HEK293 (cell line): ENCODE results near the gene GPR17.

Source experiments
- CTCF ChIP-seq: fragments of 450-650 bp; formaldehyde crosslinking; IDR thresholded peaks from 2 replicates; pipeline ENCODE4 v1.5.1; 2016; ENCODE audit warnings: missing biosample characterization, missing genetic modification characterization
- REPIN1 ChIP-seq: fragments of 450-650 bp; formaldehyde crosslinking; IDR thresholded peaks from 2 replicates; pipeline ENCODE4 v1.5.1; 2017; ENCODE audit warnings: missing biosample characterization, missing genetic modification characterization, low read depth
- YY1 ChIP-seq: fragments of 450-650 bp; formaldehyde crosslinking; IDR thresholded peaks from 2 replicates; pipeline ENCODE4 v1.5.1; 2018; ENCODE audit warnings: missing biosample characterization, missing genetic modification characterization
- YY2 ChIP-seq: fragments of 450-650 bp; formaldehyde crosslinking; IDR thresholded peaks from 2 replicates; pipeline ENCODE4 v1.5.1; 2016; ENCODE audit warnings: missing biosample characterization, missing genetic modification characterization
- ZBTB8A ChIP-seq: fragments of 450-650 bp; formaldehyde crosslinking; IDR thresholded peaks from 2 replicates; pipeline ENCODE4 v1.5.1; 2016; ENCODE audit warnings: missing biosample characterization, missing genetic modification characterization
- ZNF214 ChIP-seq: fragments of 450-650 bp; formaldehyde crosslinking; IDR thresholded peaks from 2 replicates; pipeline ENCODE4 v1.5.1; 2017; ENCODE audit warnings: missing biosample characterization, mild to moderate bottlenecking, missing genetic modification characterization, borderline replicate concordance
- ZNF274 ChIP-seq, 2 experiments: fragments of 200-500 bp in 1 of 2; fragments of 450-650 bp in 1 of 2; sonication (Bioruptor generic) in 1 of 2; formaldehyde crosslinking in 1 of 2; IDR thresholded peaks; 2 replicates each; pipeline versions ENCODE4 v1.5.1 to v1.6.1; 2014 to 2016; ENCODE audit warnings: borderline replicate concordance in 1 of 2, inconsistent platforms in 1 of 2, low read length in 1 of 2, missing biosample characterization in 1 of 2, missing genetic modification characterization in 1 of 2
- ZNF324 ChIP-seq: fragments of 450-650 bp; formaldehyde crosslinking; IDR thresholded peaks from 2 replicates; pipeline ENCODE4 v1.5.1; 2016; ENCODE audit warnings: missing biosample characterization, missing genetic modification characterization
- ZNF549 ChIP-seq: fragments of 450-650 bp; IDR thresholded peaks from 2 replicates; pipeline ENCODE4 v1.5.1; 2018; ENCODE audit warnings: missing biosample characterization, missing genetic modification characterization, mild to moderate bottlenecking, inconsistent platforms, moderate library complexity
- ZNF654 ChIP-seq: fragments of 450-650 bp; formaldehyde crosslinking; IDR thresholded peaks from 2 replicates; pipeline ENCODE4 v1.5.1; 2016; ENCODE audit warnings: low read depth, missing biosample characterization, missing genetic modification characterization
- TF ChIP-seq, protein P1 (sequence below): fragments of 450-650 bp; formaldehyde crosslinking; IDR thresholded peaks from 2 replicates; pipeline ENCODE4 v1.5.1; 2016; ENCODE audit warnings: missing biosample characterization, missing genetic modification characterization, borderline replicate concordance

- no peak for TF ChIP-seq YY2 (tag by site-specific recombination)
- TF ChIP-seq CTCF (tag by site-specific recombination), result no peak
- no peak for TF ChIP-seq ZNF274 (IDR thresholded peaks at IDR 0.05; ENCODE audit: low read length)
- no peak for TF ChIP-seq ZNF274 (tag by site-specific recombination; IDR thresholded peaks at IDR 0.05; ENCODE audit: borderline replicate concordance)
- TF ChIP-seq, protein P1, sequence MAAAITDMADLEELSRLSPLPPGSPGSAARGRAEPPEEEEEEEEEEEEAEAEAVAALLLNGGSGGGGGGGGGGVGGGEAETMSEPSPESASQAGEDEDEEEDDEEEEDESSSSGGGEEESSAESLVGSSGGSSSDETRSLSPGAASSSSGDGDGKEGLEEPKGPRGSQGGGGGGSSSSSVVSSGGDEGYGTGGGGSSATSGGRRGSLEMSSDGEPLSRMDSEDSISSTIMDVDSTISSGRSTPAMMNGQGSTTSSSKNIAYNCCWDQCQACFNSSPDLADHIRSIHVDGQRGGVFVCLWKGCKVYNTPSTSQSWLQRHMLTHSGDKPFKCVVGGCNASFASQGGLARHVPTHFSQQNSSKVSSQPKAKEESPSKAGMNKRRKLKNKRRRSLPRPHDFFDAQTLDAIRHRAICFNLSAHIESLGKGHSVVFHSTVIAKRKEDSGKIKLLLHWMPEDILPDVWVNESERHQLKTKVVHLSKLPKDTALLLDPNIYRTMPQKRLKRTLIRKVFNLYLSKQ, result no peak
- TF ChIP-seq ZNF214 (tag by site-specific recombination), result no peak
- TF ChIP-seq ZNF654 (tag by site-specific recombination), result no peak
- no peak for TF ChIP-seq YY1 (tag by site-specific recombination)
- no peak for TF ChIP-seq REPIN1 (tag by site-specific recombination)
- TF ChIP-seq ZNF324 (tag by site-specific recombination), result no peak
- TF ChIP-seq ZNF549 (tag by site-specific recombination), result no peak
- no peak for TF ChIP-seq ZBTB8A (tag by site-specific recombination)
These were observed 17.7 kb downstream of the GPR17 start for GRCh38 chr2:127663566-127664064.
